SK-N-SH (cell line): ENCODE results near the gene PARD6A. TPM values are rescaled to one million over a fixed set of nuclear protein-coding genes. Genes with fewer than 3 reads are reported as not detected.

Experiments used
- CTCF ChIA-PET: fragments of 300-600, 350-600 bp; formaldehyde crosslinking; extraction: SDS; loops from one replicate; lab custom pipeline; 2021; lab: Yijun Ruan, JAX
- POLR2A ChIA-PET: fragments of 350-600 bp; sonication (Branson Sonifier 250); formaldehyde crosslinking; extraction: SDS; loops from one replicate; lab custom pipeline; 2020; ENCODE audit warnings: antibody characterized with exemption, inconsistent platforms; lab: Yijun Ruan, JAX
- DNase-seq: peaks from one replicate; pipeline ENCODE4 v3.0.0; 2012
- H2AFZ ChIP-seq: fragments of 200-600 bp; sonication (generic); 2 replicates; pipeline ENCODE4 v1.8.1; 2016; ENCODE audit warnings: antibody characterized with exemption, mild to moderate bottlenecking, low read depth
- H3F3A ChIP-seq: fragments of 200-600 bp; sonication (generic); replicated peaks from 2 replicates; pipeline ENCODE3; 2016; ENCODE audit warnings: antibody characterized with exemption, mild to moderate bottlenecking; ENCODE audit not compliant: insufficient read depth
- H3K27ac ChIP-seq, 2 experiments: fragments of 200-500 bp in 1 of 2; fragments of 200-600 bp in 1 of 2; sonication (Bioruptor generic) in 1 of 2; sonication (generic), shearing (Covaris generic) in 1 of 2; 2 replicates each; pipeline versions ENCODE4 v1.5.1 to v1.6.1; 2014 to 2016; ENCODE audit warnings: low read depth in 2 of 2, inconsistent platforms in 1 of 2, low read length in 1 of 2, mild to moderate bottlenecking in 1 of 2, mixed read lengths in 1 of 2
- H3K27me3 ChIP-seq: fragments of 200-600 bp; sonication (generic), shearing (Covaris generic); 2 replicates; pipeline ENCODE4 v1.6.1; 2016; ENCODE audit warnings: mixed run types; ENCODE audit not compliant: insufficient read depth
- H3K36me3 ChIP-seq, 2 experiments: fragments of 200-500 bp in 1 of 2; fragments of 200-600 bp in 1 of 2; sonication (Bioruptor generic) in 1 of 2; sonication (generic) in 1 of 2; replicated peaks in 1 of 2; 2 replicates each; pipeline versions ENCODE3 to v1.5.1; 2014 to 2016; ENCODE audit warnings: low read length in 1 of 2, mild to moderate bottlenecking in 1 of 2; ENCODE audit not compliant: insufficient read depth in 2 of 2, control insufficient read depth in 1 of 2
- H3K4me1 ChIP-seq, 2 experiments: fragments of 200-500 bp in 1 of 2; fragments of 200-600 bp in 1 of 2; sonication (Bioruptor generic) in 1 of 2; sonication (generic), shearing (Covaris generic) in 1 of 2; 2 replicates each; pipeline versions ENCODE4 v1.5.1 to v1.6.1; 2014 to 2016; ENCODE audit warnings: low read depth in 1 of 2, low read length in 1 of 2, mixed run types in 1 of 2; ENCODE audit not compliant: insufficient read depth in 2 of 2, control insufficient read depth in 1 of 2
- H3K4me2 ChIP-seq: fragments of 200-600 bp; sonication (generic), shearing (Covaris generic); 2 replicates; pipeline ENCODE4 v1.6.1; 2017; ENCODE audit warnings: mixed run types
- H3K4me3 ChIP-seq, 2 experiments: fragments of 200-500 bp in 1 of 2; fragments of 200-600 bp in 1 of 2; sonication (Bioruptor generic) in 1 of 2; sonication (generic), shearing (Covaris generic) in 1 of 2; 2 replicates each; pipeline versions ENCODE4 v1.5.1 to v1.8.1; 2014 to 2016; ENCODE audit warnings: low read depth in 2 of 2, inconsistent platforms in 1 of 2, low read length in 1 of 2, mild to moderate bottlenecking in 1 of 2, mixed read lengths in 1 of 2, moderate library complexity in 1 of 2
- H3K79me2 ChIP-seq: fragments of 200-600 bp; sonication (generic); 2 replicates; pipeline ENCODE4 v1.8.1; 2017; ENCODE audit warnings: mild to moderate bottlenecking; ENCODE audit not compliant: insufficient read depth
- H3K9ac ChIP-seq: fragments of 200-600 bp; sonication (generic); 2 replicates; pipeline ENCODE4 v1.6.1; 2017; ENCODE audit warnings: mixed run types
- H3K9me2 ChIP-seq: fragments of 200-600 bp; sonication (generic); 2 replicates; pipeline ENCODE4 v1.6.1; 2017; ENCODE audit warnings: mixed run types
- H3K9me3 ChIP-seq: fragments of 200-600 bp; sonication (generic); 2 replicates; pipeline ENCODE4 v1.6.1; 2017; ENCODE audit warnings: mixed run types, mild to moderate bottlenecking, moderate library complexity
- H4K20me1 ChIP-seq: fragments of 200-600 bp; sonication (generic); 2 replicates; pipeline ENCODE4 v1.6.1; 2017; ENCODE audit warnings: mild to moderate bottlenecking, mixed run types; ENCODE audit not compliant: insufficient read depth
- CHD2 ChIP-seq: fragments of 150-350 bp; IDR thresholded peaks from 2 replicates; pipeline ENCODE4 v1.6.1; 2018; ENCODE audit warnings: low read length; ENCODE audit not compliant: partially characterized antibody
- CTCF ChIP-seq: fragments of 200-600 bp; sonication (generic); IDR thresholded peaks from 2 replicates; pipeline ENCODE4 v1.6.1; 2017; ENCODE audit warnings: antibody characterized with exemption, mild to moderate bottlenecking, moderate library complexity
- ELF1 ChIP-seq: IDR thresholded peaks from 2 replicates; pipeline ENCODE4 v1.4.0; 2012
- EZH2phosphoT487 ChIP-seq: fragments of 200-600 bp; sonication (generic); IDR thresholded peaks from 2 replicates; pipeline ENCODE4 v1.6.1; 2017; ENCODE audit warnings: low read depth, mixed run types, mild to moderate bottlenecking, antibody characterized with exemption, moderate library complexity, borderline replicate concordance
- FOXJ3 ChIP-seq: sonication (generic); formaldehyde crosslinking; IDR thresholded peaks from 2 replicates; pipeline ENCODE4 v1.5.1; 2020; ENCODE audit warnings: mild to moderate bottlenecking, missing genetic modification reagents
- FOXM1 ChIP-seq: IDR thresholded peaks from 2 replicates; pipeline ENCODE4 v1.4.0; 2012; ENCODE audit warnings: low read depth, mild to moderate bottlenecking
- GABPA ChIP-seq: IDR thresholded peaks from 2 replicates; pipeline ENCODE4 v1.4.0; 2012; ENCODE audit warnings: low read depth, mild to moderate bottlenecking
- MEF2A ChIP-seq: IDR thresholded peaks from 2 replicates; pipeline ENCODE4 v1.4.0; 2012; ENCODE audit warnings: low read depth, borderline replicate concordance
- NFIC ChIP-seq: IDR thresholded peaks from 2 replicates; pipeline ENCODE4 v1.4.0; 2012; ENCODE audit warnings: borderline replicate concordance
- NRF1 ChIP-seq: IDR thresholded peaks from 2 replicates; pipeline ENCODE4 v1.6.1; 2012; ENCODE audit warnings: low read depth, mild to moderate bottlenecking, low read length
- RAD21 ChIP-seq: IDR thresholded peaks from 2 replicates; pipeline ENCODE4 v1.6.1; 2012; ENCODE audit warnings: mild to moderate bottlenecking, low read length
- REST ChIP-seq: IDR thresholded peaks from 2 replicates; pipeline ENCODE4 v1.6.1; 2012; ENCODE audit warnings: mild to moderate bottlenecking, low read depth, low read length, moderate library complexity
- TAF1 ChIP-seq: IDR thresholded peaks from 2 replicates; pipeline ENCODE4 v1.6.1; 2012; ENCODE audit warnings: low read depth, mild to moderate bottlenecking, low read length, moderate library complexity, borderline replicate concordance
- TCF12 ChIP-seq: IDR thresholded peaks from 2 replicates; pipeline ENCODE4 v1.4.0; 2012
- TEAD4 ChIP-seq: IDR thresholded peaks from 2 replicates; pipeline ENCODE4 v1.4.0; 2012; ENCODE audit warnings: mild to moderate bottlenecking, borderline replicate concordance; ENCODE audit not compliant: insufficient read depth
- USF2 ChIP-seq: fragments of 150-350 bp; IDR thresholded peaks from 2 replicates; pipeline ENCODE4 v1.6.1; 2017; ENCODE audit warnings: antibody characterized with exemption, low read length, low read depth, borderline replicate concordance
- YY1 ChIP-seq: IDR thresholded peaks from 2 replicates; pipeline ENCODE4 v1.4.0; 2012; ENCODE audit warnings: low read depth, mild to moderate bottlenecking
- WGBS: methylation state at CpG from one replicate; pipeline ENCODE4 v1.1.6; 2017; ENCODE audit warnings: low lambda C conversion rate; 5-methylcytosine and 5-hydroxymethylcytosine counted together
- polyA plus RNA-seq, 3 experiments: library from polyadenylated mRNA; depleted of rRNA; stranded (reverse); fragments of >200 nt; gene quantifications; 2 replicates each; pipeline ENCODE4 v1.2.3, GENCODE V29; 2012
- TF ChIP-seq, protein P1 (sequence below): fragments of 150-350 bp; IDR thresholded peaks from 2 replicates; pipeline ENCODE4 v1.6.1; 2016; ENCODE audit warnings: mild to moderate bottlenecking, low read depth, low read length
- TF ChIP-seq, protein P2 (sequence below): IDR thresholded peaks from 2 replicates; pipeline ENCODE4 v1.4.0; 2012; ENCODE audit warnings: low read depth

Gene PARD6A
- polyA plus RNA-seq, 1 of the 3 experiments (the other 2 are of a cell fraction), result 9.0 TPM

- TF ChIP-seq REST (no peak), TAF1 (no peak), MEF2A (no peak), ELF1 (no peak)
Observed at GRCh38 chr16:67675579-67675935, 14.8 kb downstream of the PARD6A start (continued).

DNA sequence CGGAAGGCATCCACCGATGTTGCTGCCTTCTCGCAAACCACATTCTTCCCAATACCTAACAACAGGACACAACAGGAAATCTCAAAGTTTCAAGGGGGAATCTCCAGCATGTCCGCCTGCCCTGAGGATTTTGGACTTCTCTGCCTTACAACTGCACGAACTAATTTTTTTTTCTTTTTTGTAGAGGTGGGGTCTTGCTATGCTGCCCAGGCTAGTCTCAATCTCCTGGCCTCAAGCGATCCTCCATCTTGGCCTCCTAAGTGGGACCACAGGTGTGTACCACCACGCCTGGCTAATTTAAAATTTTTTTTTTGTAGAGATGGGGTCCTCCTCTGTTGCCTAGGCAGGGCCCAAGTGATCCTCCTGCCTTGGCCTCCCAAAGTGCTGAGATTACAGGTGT lies 15.2 kb downstream of the PARD6A start:
- DNase-seq, result no peak
- Histone ChIP-seq H3K27me3 (no peaks in the 10 kb centered on the region), H3K79me2 (no peaks in the 10 kb centered on the region), H4K20me1 (no peaks in the 10 kb centered on the region), H3K4me3 (no peak overlapping the region), H3F3A (no peaks in the 10 kb centered on the region), H3K9me3 (no peaks in the 10 kb centered on the region), H3K36me3 (peaks cover 5 to 10% of the 10 kb centered on the region in 2 experiments), H2AFZ (no peak overlapping the region), H3K9ac (no peak overlapping the region), H3K4me1 (peaks cover 15 to 26% of the 10 kb centered on the region in 2 experiments; a peak in 2 of 4 replicates), H3K4me2 (no peak overlapping the region), H3K27ac (no peak overlapping the region), H3K9me2 (no peaks in the 10 kb centered on the region)
- 96% methylated on average over 7 of the region's 7 CpGs for WGBS
- CTCF ChIA-PET, result interaction anchor here (1.3 kb wide), 1 partner anchor 155 kb away, joined by 6 read pairs; no protein-coding TSS in a partner anchor
- TF ChIP-seq, protein P1, sequence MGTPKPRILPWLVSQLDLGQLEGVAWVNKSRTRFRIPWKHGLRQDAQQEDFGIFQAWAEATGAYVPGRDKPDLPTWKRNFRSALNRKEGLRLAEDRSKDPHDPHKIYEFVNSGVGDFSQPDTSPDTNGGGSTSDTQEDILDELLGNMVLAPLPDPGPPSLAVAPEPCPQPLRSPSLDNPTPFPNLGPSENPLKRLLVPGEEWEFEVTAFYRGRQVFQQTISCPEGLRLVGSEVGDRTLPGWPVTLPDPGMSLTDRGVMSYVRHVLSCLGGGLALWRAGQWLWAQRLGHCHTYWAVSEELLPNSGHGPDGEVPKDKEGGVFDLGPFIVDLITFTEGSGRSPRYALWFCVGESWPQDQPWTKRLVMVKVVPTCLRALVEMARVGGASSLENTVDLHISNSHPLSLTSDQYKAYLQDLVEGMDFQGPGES, result no peak
- no peak for TF ChIP-seq RAD21
- TF ChIP-seq FOXM1, result no peak
- TF ChIP-seq TEAD4, result no peak
- no peak for TF ChIP-seq MEF2A
- TF ChIP-seq EZH2phosphoT487, result no peak
- no peak for TF ChIP-seq TAF1
- TF ChIP-seq NRF1, result no peak
- no peak for TF ChIP-seq CHD2
- no peak for TF ChIP-seq ELF1
- TF ChIP-seq YY1, result no peak
- TF ChIP-seq CTCF, result no peak
- TF ChIP-seq TCF12, result no peak
- TF ChIP-seq NFIC, result no peak
- TF ChIP-seq USF2, result no peak
- no peak for TF ChIP-seq GABPA
- no peak for TF ChIP-seq FOXJ3 (CRISPR knock-in tag)
- TF ChIP-seq, protein P2, sequence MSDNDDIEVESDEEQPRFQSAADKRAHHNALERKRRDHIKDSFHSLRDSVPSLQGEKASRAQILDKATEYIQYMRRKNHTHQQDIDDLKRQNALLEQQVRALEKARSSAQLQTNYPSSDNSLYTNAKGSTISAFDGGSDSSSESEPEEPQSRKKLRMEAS, result no peak
- POLR2A ChIA-PET, result interaction anchor here (0.5 kb wide), 1 partner anchor 262 kb away, joined by 3 read pairs; no protein-coding TSS in a partner anchor
